Panc1 (cell line): Measurements from ENCODE around the gene PRM2.

Experiments
- POLR2AphosphoS5 ChIP-seq: IDR thresholded peaks from 2 replicates; pipeline ENCODE4 v1.6.1; 2012; ENCODE audit warnings: mild to moderate bottlenecking, low read depth, low read length, moderate library complexity
- TF ChIP-seq, protein P1 (sequence below): fragments of 450-650 bp; IDR thresholded peaks from 2 replicates; pipeline ENCODE4 v1.5.1; 2017; ENCODE audit warnings: mild to moderate bottlenecking
- TF ChIP-seq, protein P2 (sequence below), 2 experiments: IDR thresholded peaks; 2 replicates each; pipeline ENCODE4 v1.6.1; 2011 to 2012; ENCODE audit warnings: low read depth in 2 of 2, control low read depth in 1 of 2, low read length in 1 of 2, mild to moderate bottlenecking in 1 of 2, moderate library complexity in 1 of 2; ENCODE audit not compliant: insufficient read depth in 1 of 2

- TF ChIP-seq, protein P1, sequence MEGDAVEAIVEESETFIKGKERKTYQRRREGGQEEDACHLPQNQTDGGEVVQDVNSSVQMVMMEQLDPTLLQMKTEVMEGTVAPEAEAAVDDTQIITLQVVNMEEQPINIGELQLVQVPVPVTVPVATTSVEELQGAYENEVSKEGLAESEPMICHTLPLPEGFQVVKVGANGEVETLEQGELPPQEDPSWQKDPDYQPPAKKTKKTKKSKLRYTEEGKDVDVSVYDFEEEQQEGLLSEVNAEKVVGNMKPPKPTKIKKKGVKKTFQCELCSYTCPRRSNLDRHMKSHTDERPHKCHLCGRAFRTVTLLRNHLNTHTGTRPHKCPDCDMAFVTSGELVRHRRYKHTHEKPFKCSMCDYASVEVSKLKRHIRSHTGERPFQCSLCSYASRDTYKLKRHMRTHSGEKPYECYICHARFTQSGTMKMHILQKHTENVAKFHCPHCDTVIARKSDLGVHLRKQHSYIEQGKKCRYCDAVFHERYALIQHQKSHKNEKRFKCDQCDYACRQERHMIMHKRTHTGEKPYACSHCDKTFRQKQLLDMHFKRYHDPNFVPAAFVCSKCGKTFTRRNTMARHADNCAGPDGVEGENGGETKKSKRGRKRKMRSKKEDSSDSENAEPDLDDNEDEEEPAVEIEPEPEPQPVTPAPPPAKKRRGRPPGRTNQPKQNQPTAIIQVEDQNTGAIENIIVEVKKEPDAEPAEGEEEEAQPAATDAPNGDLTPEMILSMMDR, result no peak
- TF ChIP-seq, protein P2, sequence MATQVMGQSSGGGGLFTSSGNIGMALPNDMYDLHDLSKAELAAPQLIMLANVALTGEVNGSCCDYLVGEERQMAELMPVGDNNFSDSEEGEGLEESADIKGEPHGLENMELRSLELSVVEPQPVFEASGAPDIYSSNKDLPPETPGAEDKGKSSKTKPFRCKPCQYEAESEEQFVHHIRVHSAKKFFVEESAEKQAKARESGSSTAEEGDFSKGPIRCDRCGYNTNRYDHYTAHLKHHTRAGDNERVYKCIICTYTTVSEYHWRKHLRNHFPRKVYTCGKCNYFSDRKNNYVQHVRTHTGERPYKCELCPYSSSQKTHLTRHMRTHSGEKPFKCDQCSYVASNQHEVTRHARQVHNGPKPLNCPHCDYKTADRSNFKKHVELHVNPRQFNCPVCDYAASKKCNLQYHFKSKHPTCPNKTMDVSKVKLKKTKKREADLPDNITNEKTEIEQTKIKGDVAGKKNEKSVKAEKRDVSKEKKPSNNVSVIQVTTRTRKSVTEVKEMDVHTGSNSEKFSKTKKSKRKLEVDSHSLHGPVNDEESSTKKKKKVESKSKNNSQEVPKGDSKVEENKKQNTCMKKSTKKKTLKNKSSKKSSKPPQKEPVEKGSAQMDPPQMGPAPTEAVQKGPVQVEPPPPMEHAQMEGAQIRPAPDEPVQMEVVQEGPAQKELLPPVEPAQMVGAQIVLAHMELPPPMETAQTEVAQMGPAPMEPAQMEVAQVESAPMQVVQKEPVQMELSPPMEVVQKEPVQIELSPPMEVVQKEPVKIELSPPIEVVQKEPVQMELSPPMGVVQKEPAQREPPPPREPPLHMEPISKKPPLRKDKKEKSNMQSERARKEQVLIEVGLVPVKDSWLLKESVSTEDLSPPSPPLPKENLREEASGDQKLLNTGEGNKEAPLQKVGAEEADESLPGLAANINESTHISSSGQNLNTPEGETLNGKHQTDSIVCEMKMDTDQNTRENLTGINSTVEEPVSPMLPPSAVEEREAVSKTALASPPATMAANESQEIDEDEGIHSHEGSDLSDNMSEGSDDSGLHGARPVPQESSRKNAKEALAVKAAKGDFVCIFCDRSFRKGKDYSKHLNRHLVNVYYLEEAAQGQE (IDR thresholded peaks at IDR 0.05; ENCODE audit: insufficient read depth in 1 of 2, low read depth in 2 of 2, low read length in 1 of 2), result no peak
- no peak for TF ChIP-seq POLR2AphosphoS5
Measured at GRCh38 chr16:11302977-11303376, 26.7 kb upstream of the PRM2 start.
